ENCODE results near the gene SPTBN2. TPM values are rescaled to one million over a fixed set of nuclear protein-coding genes. Genes with fewer than 3 reads are reported as not detected.

SPTBN2 gene
- total RNA-seq, 1 experiment from 2014 or later: 7.3 TPM

- BruUV-seq (replicated peaks): no TSS peak
- TF ChIP-seq SIN3A (IDR thresholded peaks at IDR 0.05; ENCODE audit: borderline replicate concordance, insufficient read depth, low read depth, low read length): no peak
- TF ChIP-seq TCF7L2 (IDR thresholded peaks at IDR 0.05; ENCODE audit: low read depth, low read length): no peak
- TF ChIP-seq CTCF (IDR thresholded peaks at IDR 0.05): no peak
- TF ChIP-seq REST (IDR thresholded peaks at IDR 0.05; ENCODE audit: insufficient read depth in 1 of 2, low read depth in 2 of 2, low read length in 1 of 2): no peak
- no peak for TF ChIP-seq POLR2AphosphoS5 (IDR thresholded peaks at IDR 0.05; ENCODE audit: low read depth, low read length)
- H3K4me1 ChIP-seq (ENCODE audit: control insufficient read depth, insufficient read depth, low read length): no peaks in the 10 kb centered on the region
- no peaks in the 10 kb centered on the region for H3K27me3 ChIP-seq (ENCODE audit: control insufficient read depth, insufficient read depth, low read length)
- H3K4me3 ChIP-seq (ENCODE audit: low read depth in 2 of 2, low read length in 2 of 2): no peak overlapping the region
- intact Hi-C loops (cut with micrococcal nuclease; ENCODE audit: unreplicated experiment): loop anchor here (10.0 kb wide), 1 partner anchor 49 kb away; a partner anchor contains a TSS
- in situ Hi-C loops (cut with HindIII; ENCODE audit: low pct_unique_long_range_greater_than_20kb, low sequenced_read_pairs): no loop called here
- H3K27ac ChIP-seq (ENCODE audit: low read length): no peak overlapping the region
- H3K36me3 ChIP-seq (ENCODE audit: control insufficient read depth, insufficient read depth, low read length): no peaks in the 10 kb centered on the region
- ATAC-seq (no peak), DNase-seq (ENCODE audit: low read depth, low spot score) (no peak)
- POLR2A ChIA-PET: no interaction called here
- CTCF ChIA-PET: interaction anchor here (0.7 kb wide), 1 partner anchor 317 kb away, joined by 3 read pairs; no protein-coding TSS in a partner anchor
- no peaks in the 10 kb centered on the region for H3K9me3 ChIP-seq (ENCODE audit: control insufficient read depth, insufficient read depth, low read depth, low read length)
Measured at GRCh38 chr11:66696146-66696545, 32.9 kb downstream of the SPTBN2 start.

DNA sequence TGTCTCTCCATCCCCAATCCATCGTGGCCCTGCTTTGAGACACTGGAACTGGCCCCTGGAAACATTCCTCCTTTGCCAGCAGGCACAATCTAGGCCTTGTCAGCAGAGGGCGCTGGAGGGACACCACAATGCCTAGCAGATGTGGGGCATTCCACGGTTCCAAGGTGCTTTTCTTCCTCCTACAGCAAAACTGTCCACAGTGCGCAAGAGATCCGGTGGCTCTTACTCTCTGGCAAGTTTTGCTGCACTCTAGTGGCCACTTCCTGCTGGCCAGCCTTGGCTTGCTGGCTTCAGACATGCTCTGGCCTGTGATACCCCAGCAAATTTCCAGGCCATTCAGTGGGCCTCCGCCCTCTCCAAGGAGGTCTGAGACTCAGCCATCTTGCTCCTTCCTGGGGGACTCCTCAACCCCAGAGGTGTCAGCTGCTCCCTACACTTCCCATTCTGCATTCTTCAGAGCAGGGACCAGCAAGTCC is 34.2 kb downstream of the SPTBN2 start:
- ATAC-seq (peak; percentile 96), DNase-seq (ENCODE audit: low read depth, low spot score) (peak; percentile 90)
- H3K9me3 ChIP-seq (ENCODE audit: control insufficient read depth, insufficient read depth, low read depth, low read length): no peaks in the 10 kb centered on the region
- BruUV-seq (replicated peaks): no TSS peak
- H3K4me1 ChIP-seq (ENCODE audit: control insufficient read depth, insufficient read depth, low read length): no peaks in the 10 kb centered on the region
- no peak overlapping the region for H3K27ac ChIP-seq (ENCODE audit: low read length)
- no peaks in the 10 kb centered on the region for H3K36me3 ChIP-seq (ENCODE audit: control insufficient read depth, insufficient read depth, low read length)
- in situ Hi-C loops (cut with HindIII; ENCODE audit: low pct_unique_long_range_greater_than_20kb, low sequenced_read_pairs): no loop called here
- no peak overlapping the region for H3K4me3 ChIP-seq (ENCODE audit: low read depth in 2 of 2, low read length in 2 of 2)
- peak in 1 of 2 experiments; percentile 72; a peak in 1 of 4 replicates for TF ChIP-seq REST (IDR thresholded peaks at IDR 0.05; ENCODE audit: insufficient read depth in 1 of 2, low read depth in 2 of 2, low read length in 1 of 2)
- peak; percentile 100 for TF ChIP-seq CTCF (IDR thresholded peaks at IDR 0.05)
- no peak; the same call in 1 of the 2 replicates for TF ChIP-seq POLR2AphosphoS5 (IDR thresholded peaks at IDR 0.05; ENCODE audit: low read depth, low read length)
- no peaks in the 10 kb centered on the region for H3K27me3 ChIP-seq (ENCODE audit: control insufficient read depth, insufficient read depth, low read length)
- intact Hi-C loops (cut with micrococcal nuclease; ENCODE audit: unreplicated experiment): loop anchor here (1.0 to 10.0 kb wide), 2 partner anchors 50 to 140 kb away; a partner anchor contains a TSS
- POLR2A ChIA-PET: no interaction called here
- CTCF ChIA-PET: interaction anchor here (1.4 kb wide), 1 partner anchor 138 kb away, joined by 4 read pairs; no protein-coding TSS in a partner anchor
